EL (cell line): ENCODE measurements around the gene TBL1X.

Source experiments
- DNase-seq: peaks from one replicate; pipeline ENCODE4 v3.0.0-alpha.2; 2016

TBL1X gene

DNA sequence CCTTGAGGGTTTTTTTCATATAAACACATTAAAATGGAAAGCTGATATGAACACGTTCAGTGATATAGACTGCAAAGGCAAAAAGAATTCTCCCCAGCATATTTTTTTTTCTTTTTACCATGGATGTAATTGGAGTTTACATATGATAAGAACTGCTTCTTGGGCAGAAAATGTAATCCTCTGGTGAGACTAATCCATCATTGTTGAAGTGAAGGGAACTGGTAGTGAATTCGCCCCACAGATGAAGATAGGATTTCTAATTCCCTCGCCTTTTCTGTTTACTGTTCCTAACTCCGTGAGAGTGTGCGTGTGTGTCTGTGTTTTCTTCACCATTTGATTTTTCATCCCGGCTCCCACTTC, 211.9 kb downstream of the TBL1X start:
- no peak for DNase-seq

DNA sequence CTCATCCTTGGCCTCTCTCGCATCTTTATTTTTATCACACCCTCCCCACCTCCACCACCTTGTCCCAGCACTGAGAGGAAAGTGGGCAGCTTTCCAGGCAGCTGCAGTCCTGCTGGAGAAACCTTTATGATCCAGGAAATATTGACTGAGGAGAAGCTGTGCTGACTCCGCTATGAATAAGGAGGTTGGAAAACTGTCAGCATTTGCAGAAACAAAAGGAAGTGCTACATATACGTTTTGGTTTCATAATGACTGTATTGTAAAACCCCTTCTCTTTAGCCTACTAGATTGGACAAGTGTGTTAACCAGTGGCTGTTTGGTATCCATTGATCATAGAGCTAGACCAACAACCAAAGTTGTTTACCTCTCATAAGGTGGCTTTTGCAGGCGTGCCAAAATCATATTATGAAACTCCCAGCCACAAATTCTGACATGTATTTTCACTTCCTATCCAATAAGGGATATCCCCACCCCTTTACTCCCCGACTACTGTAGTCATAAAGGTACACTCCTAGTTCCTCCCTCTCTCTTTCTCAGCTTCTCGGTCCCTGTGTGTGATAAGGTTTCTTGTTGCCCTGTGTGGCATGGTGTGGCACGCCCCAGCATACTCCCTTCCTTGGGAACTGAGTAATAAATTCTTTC, 212.4 kb downstream of the TBL1X start:
- no peak for DNase-seq

DNA sequence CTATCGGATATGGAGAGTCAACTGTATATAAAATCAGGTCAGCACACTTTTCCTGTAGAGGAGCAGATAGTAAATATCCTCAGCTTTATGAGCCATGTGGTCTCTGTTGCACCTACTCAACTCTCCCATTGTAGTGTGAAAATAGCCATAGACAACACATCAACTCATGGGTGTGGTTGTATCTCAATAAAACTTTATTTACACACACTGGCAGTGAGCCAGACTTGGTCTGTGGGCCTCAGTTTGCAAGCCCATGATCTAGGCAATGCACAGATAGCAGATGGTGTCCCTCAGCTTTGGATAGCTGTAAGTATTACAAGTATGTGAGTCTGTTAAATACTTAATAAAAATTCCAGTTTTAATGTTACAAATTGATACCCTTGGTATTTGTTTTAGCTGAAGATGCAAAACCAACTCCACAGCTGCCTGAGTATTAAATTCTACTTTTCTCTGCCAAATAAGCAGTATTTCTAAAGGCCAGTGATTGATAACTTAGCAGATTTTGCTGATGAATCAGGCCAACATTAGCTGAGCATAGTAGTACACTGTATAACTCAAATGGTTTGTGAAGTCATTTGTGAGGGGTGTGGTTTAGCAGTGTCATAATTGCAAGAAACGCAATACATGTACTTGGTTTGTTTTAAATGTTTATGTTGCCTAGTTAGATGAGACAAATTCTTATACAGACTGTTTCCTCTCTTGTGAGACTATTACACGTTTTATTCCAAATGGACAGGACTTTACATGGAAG, 213.5 kb downstream of the TBL1X start:
- DNase-seq: no peak

DNA sequence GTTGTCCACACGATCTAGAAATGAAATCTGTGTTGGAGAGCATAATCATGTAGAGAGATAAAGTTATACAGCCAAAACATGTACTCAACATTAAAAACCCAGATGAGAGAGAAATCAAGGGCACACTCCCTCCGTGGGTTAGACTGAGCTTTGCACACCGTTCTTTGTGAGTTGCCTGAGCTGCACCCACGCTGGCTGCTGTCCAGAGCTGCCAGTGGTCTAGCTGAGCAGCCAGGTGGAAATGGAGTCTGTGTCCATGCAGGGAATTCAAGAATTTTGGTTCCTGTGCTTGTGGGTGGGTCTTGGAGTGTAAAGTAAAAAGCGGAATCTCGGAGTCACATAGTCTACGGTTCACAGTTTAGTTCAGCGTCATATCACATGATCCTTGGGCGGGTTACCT, 216.2 kb downstream of the TBL1X start:
- no peak for DNase-seq

DNA sequence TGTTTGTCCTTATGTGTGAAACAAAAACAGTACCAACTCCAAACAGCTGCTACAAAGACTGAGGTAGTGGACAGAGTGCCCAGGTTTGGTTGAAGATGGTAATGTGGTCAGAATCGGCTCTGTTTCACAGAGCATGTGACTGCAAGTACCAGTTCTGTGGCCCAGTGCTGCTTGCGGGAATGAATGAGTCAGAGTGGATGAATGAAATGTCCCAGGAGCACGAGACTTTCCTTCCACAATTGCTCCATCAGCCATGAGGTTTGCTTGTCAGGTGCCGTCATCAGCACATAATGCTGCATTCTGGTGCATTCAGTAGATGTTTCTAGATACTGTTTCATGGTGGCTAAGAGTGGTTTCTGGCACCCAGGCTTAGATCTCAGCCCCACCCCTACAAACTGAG, 216.6 kb downstream of the TBL1X start:
- DNase-seq: peak; percentile 18

DNA sequence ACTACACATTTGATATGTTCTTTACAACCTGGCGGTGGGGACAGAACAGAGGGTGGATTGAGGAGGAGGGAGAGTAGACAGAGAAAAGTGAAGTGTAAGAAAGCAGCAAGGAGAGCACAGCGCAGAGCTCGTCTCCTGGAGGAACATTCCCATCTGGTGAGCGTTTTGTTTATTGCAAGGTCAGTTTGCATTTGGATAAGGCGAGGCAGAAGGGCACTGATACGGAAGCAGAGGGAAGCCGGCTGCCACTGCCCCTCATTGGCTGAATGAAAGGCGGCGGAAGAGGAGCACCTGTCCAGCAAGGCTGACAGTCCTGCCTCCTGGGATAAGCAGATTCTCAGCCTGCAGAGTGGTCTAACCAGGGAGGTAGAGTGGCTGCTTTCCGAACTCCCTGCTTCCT, 217.6 kb downstream of the TBL1X start:
- DNase-seq: peak; percentile 4

DNA sequence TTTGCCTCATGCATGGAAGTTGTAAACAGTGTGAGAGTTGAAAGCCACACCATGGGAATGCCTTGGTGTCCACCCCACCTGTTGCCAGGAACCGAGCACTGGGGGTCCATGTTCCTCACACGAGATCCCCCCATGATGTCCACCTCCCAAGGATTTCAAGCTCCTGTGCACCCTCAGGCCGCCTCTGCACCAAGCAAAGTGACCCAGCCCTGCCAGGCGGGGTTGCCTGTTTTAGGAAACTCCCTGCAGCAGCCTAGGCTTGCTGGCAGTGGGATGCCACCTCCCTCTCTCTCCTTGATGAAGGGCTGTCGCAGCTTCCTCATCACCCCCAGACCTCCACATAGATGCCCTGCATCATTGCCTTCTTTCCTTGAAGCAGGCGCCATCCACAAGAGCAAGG, 218.0 kb downstream of the TBL1X start:
- DNase-seq: no peak

DNA sequence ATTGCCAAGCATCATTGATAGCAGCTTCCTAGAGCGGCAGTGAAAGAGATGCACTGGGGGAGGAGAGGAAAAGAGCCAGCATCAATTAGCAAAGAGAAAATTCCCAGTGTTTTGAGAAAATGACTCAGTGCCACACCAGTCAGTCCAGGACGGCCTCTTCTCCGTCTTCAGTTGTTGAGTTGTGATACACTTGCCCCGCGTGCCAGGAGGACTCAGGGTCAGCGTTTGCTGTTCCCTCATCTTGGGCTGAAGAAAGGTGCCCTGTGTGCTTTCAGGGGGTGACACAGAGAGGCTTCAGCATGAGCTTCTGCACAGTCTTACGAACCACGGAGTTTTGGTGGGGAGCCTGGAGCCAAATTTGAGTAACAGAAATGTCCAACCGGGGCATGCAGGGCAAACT, 218.5 kb downstream of the TBL1X start:
- no peak for DNase-seq

DNA sequence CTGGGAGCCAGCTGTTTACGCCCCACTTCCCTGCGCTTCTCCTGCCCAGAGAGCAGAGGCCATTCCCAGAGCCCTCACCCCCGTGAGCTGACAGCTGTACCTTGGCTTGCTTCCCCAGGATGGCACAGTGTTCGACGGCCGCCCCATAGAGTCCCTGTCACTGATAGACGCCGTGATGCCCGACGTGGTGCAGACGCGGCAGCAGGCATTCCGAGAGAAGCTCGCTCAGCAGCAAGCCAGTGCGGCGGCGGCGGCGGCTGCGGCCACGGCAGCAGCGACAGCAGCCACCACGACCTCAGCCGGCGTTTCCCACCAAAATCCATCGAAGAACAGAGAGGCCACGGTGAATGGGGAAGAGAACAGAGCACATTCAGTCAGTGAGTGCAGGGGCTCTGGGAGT, 223.0 kb downstream of the TBL1X start:
- no peak for DNase-seq

DNA sequence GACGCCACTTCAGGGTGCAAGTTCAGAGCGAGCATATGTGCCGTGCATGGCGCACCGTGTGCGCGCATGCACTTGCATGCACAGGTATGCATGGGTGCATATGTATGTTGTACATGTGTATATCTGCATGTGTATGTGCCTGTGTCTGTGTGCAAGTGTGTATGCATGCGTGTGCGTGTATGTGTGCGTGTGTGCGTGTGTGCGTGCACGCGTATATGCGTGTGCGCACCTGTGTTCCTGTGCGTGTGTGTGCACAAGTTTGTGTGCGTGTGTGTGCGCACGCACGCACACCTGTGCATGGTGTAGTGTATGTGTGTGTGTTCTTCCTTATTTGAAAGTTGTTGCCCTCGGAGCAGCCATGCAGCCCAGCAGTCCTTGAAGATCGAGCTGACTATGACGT, 224.0 kb downstream of the TBL1X start:
- DNase-seq: no peak

DNA sequence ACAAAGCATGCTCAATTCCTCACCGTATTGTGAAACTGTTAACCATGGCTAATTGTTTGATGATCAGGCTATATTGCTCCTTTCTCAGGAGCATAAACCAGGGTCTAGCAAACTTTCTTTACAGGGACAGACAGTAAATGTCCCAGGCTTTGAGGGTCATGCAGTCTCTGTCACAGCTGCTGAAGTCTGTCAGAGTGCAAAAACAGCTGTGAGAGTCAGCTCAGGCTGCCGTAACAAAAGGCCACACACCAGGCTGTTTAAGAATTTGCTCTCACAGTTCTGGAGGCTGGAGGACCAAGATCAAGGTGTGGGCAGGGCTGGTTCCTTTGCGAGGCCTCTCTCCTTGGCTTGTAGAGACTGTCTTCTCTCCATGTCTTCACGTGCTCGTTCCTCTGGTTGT, 225.2 kb downstream of the TBL1X start:
- DNase-seq: no peak

DNA sequence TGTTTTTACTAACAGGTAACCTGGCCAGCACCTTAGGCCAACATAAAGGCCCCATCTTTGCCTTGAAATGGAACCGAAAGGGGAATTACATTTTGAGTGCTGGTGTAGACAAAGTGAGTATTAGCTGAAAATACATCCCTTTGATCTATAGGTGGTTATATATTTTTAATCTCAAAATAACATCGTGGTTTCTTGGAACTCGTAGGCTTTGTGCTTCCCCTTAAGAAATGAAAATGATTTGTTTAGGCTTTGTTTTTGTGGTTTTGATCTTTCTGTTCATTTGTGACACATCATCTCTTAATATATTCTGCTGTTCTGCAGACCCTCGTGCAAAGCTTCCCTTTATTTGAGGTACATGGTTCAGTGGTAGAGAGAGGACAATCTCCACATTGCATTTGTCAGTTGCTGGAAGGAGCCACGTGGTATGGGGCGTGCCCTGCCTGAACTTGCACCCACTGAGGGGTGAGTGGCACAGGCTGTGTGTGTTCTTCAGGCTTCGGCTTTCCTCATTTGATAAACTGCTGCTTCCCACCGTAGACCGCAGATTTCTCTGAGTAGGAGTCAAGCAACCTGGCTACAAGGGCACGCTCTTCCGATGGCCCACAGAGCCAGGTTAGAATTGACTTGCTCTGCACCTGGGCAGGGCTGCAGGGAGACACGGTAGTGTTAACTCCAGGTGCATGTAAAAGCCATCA, 228.6 kb downstream of the TBL1X start:
- DNase-seq: no peak

DNA sequence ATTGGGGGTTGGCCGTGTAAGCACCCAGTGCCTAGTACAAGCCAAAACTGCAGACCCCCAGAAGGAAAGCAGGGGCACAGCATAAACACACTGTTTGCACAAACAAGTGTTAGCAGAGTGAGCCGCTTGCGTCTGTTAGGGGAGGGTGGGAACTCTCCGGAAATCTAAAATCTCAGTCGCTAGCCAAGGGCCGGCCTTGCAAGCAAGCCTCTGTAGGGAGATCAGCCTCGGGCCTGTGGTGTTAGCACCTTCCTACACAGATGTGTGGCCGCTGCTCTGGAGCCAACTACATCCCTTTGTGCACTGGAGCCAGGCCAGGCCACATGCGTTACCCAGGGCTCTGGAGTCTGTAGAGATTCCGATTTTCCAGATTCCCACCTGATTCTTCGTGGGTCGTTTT, 233.7 kb downstream of the TBL1X start:
- DNase-seq: no peak

DNA sequence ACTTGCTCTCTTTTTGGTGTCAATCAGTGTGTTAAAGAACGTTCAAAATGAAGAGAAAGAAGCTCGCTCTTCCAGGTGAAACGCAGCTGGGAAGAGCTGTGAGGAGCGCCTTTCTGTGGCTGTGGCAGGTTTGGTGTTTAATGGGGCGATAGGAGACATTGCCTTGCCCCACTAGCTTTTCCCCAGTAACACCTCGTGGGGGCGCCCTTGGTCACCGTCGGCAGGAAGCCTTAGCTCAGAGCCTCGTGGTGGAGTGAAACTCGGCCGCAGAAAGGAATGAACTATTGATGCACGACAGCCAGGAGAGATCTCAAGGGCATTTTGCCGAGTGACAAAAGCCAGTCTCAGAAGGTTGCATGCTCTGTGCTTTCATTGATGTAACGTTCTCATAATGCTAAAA, 235.7 kb downstream of the TBL1X start:
- DNase-seq: no peak

DNA sequence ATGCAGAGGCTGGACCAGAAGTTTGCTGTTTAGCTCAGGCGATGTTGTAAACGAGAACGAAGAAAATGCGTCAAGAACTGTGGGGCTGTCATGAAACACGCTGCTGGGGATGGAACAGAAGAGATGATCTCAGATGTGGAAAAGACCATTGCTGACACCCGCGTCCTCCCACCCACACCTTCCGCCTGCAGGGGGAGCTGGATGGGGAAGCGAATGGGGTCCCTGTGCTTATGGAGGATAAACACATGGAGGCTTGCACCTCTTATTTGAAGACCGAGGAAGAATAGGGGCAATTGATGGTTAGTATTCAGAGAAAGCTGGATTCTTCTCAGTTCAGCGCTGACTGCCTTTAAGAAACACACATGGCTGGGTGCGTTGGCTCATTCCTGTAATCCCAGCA, 236.9 kb downstream of the TBL1X start:
- DNase-seq: no peak

DNA sequence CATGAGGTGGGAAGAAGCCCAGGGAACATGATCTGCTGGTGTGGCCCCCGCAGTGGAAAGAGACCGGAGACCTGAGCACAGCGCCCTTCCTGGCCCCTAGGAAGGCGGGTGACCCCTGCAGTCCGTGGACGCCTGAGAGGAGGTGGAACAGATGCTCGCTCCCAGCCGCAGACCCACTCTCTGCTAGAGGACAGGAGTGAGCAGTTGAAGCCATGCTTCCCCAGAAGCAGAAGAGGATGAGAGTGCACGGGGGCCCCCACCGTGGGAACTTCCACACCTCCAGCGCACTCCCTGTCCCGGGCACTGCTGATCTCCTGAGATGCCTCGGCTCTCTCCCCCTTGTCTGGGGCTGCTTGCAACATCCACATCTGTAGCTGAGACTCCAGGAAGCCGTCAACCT, 238.5 kb downstream of the TBL1X start:
- DNase-seq: no peak

DNA sequence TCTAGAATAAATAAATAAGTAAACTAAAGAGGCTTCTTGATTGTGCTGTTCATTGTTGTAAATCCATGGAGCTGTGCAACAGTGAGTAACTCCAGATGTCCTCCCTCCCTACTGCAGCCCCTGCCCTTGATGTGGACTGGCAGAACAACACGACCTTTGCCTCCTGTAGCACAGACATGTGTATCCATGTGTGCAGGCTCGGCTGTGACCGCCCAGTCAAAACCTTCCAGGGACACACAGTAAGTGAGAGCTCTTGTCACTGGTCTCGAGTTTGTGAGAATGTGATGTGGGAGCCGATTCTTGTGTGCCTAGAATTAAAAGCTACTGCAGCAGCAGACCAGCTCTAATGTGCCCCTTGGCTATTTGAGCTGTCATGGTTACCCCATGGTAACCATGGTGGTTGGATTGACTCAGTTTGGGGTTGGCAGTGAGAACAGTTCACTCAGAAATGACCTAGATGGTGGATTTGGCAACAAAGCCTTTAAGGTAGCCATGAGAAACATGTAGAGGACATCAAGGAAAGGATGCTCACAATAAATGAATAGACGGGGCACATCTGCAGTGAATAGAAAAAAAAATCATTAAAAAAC, 240.1 kb downstream of the TBL1X start:
- no peak for DNase-seq

DNA sequence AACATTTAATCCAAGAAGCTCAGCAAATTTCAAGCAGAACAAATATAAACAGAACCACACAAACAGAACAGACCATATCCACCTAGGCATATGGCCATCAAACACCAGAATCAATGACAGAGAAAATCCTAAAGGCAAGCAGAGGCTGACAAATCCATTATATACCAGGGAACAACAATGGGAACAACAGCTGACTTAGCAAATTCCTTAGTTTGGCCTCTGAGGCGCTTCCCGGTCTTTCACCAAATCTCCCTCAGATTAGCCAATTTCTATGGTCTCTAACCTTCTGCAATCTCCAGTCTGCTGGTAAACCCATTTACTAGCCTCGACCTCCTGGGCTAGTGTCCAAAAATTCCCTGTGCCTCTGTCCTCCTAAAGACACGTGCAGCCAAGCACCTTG, 241.6 kb downstream of the TBL1X start:
- no peak for DNase-seq

DNA sequence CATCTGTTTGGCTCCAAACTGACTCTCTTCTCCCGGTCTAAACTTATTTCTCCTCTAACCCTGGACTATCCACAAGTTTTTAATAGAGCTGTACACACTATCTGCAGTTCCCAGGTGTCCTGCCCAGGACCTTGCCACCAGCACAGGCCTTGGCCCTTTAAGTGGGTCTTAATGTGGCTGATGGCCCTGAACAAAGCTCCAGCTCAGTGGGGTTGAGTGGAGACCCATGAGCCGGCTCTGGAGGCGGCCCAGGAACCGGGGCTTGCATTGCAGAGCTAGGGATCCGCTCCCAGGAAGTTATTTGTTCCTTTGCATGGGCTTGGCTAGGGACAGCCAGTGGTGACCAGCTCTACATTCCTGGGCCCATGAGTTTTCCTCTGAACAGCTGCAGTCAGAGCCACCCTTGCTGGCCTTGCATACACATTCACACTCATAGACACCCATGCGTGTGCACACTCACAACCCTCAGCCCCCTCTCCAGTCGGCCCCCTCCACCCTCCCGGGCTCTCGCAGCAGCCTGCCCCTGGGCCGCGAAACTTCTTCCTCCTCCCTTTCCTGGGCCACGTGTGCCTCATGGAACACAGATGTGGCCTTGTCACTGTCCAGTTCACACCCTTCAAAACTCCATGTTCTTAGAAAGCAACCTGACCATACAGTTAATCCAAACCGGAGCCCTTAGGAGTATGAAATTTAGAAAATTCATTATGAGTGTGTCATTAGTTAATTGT, 242.6 kb downstream of the TBL1X start:
- peak; percentile 1 for DNase-seq

DNA sequence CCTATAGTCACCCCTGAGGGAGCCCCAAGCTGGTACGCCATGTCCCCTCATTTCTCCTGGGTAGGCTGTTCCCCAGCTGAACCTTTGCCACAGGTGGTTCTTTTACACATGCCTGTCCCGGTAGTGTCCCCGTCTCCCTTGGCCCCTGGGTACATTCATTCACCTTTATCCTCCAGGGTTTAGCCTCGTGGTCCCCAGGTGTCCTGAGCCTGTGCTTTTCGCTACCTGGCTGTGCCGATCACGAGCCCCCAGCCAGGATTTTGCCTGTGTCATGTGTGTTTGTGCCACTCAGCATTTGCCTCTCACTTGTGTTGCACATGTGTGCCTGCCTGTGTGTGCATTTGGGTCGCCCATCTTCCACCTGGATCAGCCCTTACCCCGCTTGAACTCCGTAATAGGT, 243.2 kb downstream of the TBL1X start:
- DNase-seq: no peak

DNA sequence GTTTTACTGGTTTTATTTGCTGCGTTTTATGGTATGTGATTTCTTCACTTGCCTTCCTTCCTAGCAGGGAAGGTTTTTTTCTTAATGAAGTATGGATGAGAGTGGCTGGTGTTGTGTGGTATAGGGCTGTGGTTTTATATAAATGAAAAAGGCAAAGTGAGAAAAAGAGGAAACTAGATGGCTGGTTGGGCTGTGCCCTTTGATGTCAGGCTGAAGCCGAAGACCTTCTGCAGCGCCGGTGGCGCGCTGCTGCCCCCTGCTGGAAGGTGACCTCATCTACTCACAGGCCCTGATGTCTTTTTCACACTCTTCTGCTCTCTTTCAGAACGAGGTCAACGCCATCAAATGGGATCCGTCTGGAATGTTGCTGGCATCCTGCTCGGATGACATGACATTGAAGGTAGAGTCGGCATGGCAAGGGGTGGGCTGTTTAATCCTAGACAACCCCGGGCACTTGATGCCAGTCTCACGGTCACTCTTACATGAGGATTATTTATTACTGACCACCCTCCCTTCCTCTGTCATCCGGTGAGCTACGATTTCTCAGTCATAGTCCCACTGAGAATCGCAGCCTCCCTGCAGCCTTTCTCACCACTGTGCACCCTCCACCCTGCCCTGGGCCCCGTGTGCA, 244.2 kb downstream of the TBL1X start:
- DNase-seq: peak; percentile 55

DNA sequence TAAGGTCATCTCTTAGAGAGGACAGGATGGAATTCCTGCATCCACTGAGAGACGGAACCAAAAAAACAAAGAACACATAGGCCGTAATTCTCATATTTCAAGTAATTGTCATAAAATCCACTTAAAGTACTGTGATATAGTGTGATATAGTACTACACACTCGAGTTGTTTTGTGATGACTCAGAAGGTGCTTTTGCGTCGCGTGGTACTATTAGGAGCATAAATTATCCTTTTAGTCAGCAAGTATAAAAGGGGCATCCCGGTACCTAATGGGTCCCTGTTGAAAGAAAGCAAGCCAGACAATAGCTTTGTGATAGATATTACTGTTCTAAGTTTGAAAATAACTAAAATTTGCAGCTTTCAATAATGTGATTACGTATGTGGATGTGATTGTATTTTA, 245.5 kb downstream of the TBL1X start:
- DNase-seq: no peak

DNA sequence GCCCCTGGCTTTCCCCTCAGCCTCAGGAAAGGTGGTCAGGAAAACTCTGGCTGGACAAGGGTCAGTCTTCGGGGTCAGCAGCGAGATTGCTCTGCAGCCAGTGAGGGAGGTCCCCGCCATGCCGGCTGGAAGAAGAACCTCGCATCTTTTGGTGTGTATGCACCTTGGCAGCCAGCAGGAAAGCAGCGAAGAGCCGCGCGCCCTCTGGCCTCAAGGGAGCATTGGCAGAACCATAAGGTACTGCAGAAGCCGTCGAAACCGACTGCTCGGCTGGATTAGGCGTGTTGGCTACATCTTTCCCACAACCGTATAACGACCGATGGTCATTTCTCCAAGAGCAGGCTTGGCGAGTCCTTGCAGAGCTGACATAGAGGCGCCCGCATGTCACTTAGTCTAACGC, 252.5 kb downstream of the TBL1X start:
- DNase-seq: no peak
